ENCODE results near the gene OR1I1.

DNA sequence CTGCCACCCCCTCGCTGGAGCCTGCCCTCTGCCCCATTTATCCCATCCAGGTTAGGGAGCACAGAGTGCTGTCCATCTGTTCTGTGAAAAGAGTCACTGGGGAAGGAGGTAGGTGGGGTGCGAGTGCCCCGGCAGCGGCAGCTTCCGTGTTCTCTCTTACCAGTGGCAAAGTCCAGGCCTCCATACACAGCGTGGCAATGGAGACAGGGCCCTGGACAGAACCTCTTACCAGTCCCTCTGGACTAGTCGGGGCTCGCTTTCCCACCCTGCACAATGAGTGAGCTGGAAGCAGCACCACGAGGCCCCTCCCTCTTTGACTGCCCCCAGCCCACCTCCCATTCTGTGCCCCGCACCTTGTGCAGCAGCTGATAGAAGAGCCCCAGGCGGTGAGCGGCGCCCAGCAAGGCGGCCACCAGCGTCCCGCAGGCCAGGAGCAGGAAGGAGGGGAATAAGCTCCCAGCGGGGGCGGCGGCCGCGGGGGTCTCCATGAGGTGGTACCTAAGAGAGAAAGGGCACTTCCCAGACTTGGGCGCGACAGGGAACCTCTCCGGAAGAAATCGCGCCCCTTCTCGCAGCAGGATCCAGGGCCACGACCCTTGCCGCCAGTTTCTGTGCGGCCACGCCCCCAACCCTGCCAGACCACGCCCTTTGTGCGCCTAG lies 42.7 kb downstream of the OR1I1 start:
- TF ChIP-seq RAD21 (IDR thresholded peaks at IDR 0.05; ENCODE audit: low read depth) (no peak), YY1 (IDR thresholded peaks at IDR 0.05; ENCODE audit: low read depth) (no peak), CEBPB (IDR thresholded peaks at IDR 0.05) (no peak), TAF1 (IDR thresholded peaks at IDR 0.05; ENCODE audit: low read depth) (no peak), MAX (IDR thresholded peaks at IDR 0.05) (no peak), ZBTB7A (IDR thresholded peaks at IDR 0.05; ENCODE audit: low read depth) (peak; percentile 39; the same call in 1 of the 2 replicates), NFIC (IDR thresholded peaks at IDR 0.05) (no peak), EP300 (IDR thresholded peaks at IDR 0.05; ENCODE audit: borderline replicate concordance) (no peak), FOXM1 (IDR thresholded peaks at IDR 0.05; ENCODE audit: borderline replicate concordance, low read depth) (no peak), EGR1 (IDR thresholded peaks at IDR 0.05) (no peak), TEAD4 (IDR thresholded peaks at IDR 0.05) (no peak), TCF12 (IDR thresholded peaks at IDR 0.05; ENCODE audit: low read depth) (no peak), CREB1 (IDR thresholded peaks at IDR 0.05; ENCODE audit: low read depth) (no peak)
- TF ChIP-seq, protein P1, sequence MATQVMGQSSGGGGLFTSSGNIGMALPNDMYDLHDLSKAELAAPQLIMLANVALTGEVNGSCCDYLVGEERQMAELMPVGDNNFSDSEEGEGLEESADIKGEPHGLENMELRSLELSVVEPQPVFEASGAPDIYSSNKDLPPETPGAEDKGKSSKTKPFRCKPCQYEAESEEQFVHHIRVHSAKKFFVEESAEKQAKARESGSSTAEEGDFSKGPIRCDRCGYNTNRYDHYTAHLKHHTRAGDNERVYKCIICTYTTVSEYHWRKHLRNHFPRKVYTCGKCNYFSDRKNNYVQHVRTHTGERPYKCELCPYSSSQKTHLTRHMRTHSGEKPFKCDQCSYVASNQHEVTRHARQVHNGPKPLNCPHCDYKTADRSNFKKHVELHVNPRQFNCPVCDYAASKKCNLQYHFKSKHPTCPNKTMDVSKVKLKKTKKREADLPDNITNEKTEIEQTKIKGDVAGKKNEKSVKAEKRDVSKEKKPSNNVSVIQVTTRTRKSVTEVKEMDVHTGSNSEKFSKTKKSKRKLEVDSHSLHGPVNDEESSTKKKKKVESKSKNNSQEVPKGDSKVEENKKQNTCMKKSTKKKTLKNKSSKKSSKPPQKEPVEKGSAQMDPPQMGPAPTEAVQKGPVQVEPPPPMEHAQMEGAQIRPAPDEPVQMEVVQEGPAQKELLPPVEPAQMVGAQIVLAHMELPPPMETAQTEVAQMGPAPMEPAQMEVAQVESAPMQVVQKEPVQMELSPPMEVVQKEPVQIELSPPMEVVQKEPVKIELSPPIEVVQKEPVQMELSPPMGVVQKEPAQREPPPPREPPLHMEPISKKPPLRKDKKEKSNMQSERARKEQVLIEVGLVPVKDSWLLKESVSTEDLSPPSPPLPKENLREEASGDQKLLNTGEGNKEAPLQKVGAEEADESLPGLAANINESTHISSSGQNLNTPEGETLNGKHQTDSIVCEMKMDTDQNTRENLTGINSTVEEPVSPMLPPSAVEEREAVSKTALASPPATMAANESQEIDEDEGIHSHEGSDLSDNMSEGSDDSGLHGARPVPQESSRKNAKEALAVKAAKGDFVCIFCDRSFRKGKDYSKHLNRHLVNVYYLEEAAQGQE (IDR thresholded peaks at IDR 0.05; ENCODE audit: low read depth), result no peak

Measured in Ishikawa (cell line).